Calu3 (cell line): Measurements from ENCODE around the gene TSPAN17. TPM values are rescaled to one million over a fixed set of nuclear protein-coding genes. Genes with fewer than 3 reads are reported as not detected.

Source experiments
- BruUV-seq: library from RNA; stranded (reverse); fragments of 400-500 nt; replicated peaks from 2 replicates; lab custom pipeline; 2021; lab: Mats Ljungman, UMichigan
- CTCF ChIA-PET: fragments of 300-600 bp; sonication (Branson Sonifier 250); formaldehyde crosslinking; loops from one replicate; lab custom pipeline; 2022; ENCODE audit warnings: antibody characterized with exemption; lab: Charles Lee
- DNase-seq: peaks from one replicate; pipeline ENCODE4 v3.0.0; 2022
- H3K27ac Mint-ChIP-seq: one replicate; pipeline ENCODE4 v1.8.0; 2022; ENCODE audit warnings: mixed read lengths; ENCODE audit not compliant: unreplicated experiment
- H3K27me3 Mint-ChIP-seq: one replicate; pipeline ENCODE4 v1.8.0; 2022; ENCODE audit warnings: mixed read lengths; ENCODE audit not compliant: unreplicated experiment
- H3K36me3 Mint-ChIP-seq: one replicate; pipeline ENCODE4 v1.8.0; 2022; ENCODE audit warnings: mild to moderate bottlenecking, moderate library complexity, mixed read lengths; ENCODE audit not compliant: insufficient read depth, unreplicated experiment
- H3K4me1 Mint-ChIP-seq: one replicate; pipeline ENCODE4 v1.8.0; 2022; ENCODE audit warnings: mild to moderate bottlenecking, low read depth, mixed read lengths; ENCODE audit not compliant: unreplicated experiment
- H3K4me3 Mint-ChIP-seq: one replicate; pipeline ENCODE4 v1.8.0; 2022; ENCODE audit warnings: mild to moderate bottlenecking, low read depth, moderate library complexity, mixed read lengths; ENCODE audit not compliant: unreplicated experiment
- H3K9me3 Mint-ChIP-seq: one replicate; pipeline ENCODE4 v1.8.0; 2022; ENCODE audit warnings: low read depth, mixed read lengths; ENCODE audit not compliant: unreplicated experiment
- CTCF ChIP-seq: fragments of 200-600 bp; IDR thresholded peaks from one replicate; pipeline ENCODE4 v1.8.0; 2022; ENCODE audit warnings: antibody characterized with exemption; ENCODE audit not compliant: unreplicated experiment
- intact Hi-C: fragments of 100-400 bp; cut with micrococcal nuclease; formaldehyde crosslinking; loops from one replicate; pipeline ENCODE4 v1.10.0; 2022; ENCODE audit not compliant: unreplicated experiment
- total RNA-seq: library from RNA; stranded (reverse); gene quantifications from 2 replicates; pipeline ENCODE4 v1.2.3, GENCODE V29; 2022

TSPAN17 gene
- total RNA-seq, 1 experiment from 2014 or later: 67.7 TPM

- BruUV-seq: no TSS peak
- Mint-ChIP-seq H3K4me1 (peaks cover 40% of the 10 kb centered on the region), H3K4me3 (peak within 1 kb of the TSS; percentile 27), H3K27me3 (peaks cover 92% of the 10 kb centered on the region), H3K27ac (no peak within 1 kb of the TSS), H3K36me3 (no peaks in the 10 kb centered on the region), H3K9me3 (peaks cover 2% of the 10 kb centered on the region)
- DNase-seq: peak; percentile 46
- intact Hi-C loops: no loop called here
- no peak for TF ChIP-seq CTCF
- CTCF ChIA-PET: interaction anchor here (0.9 to 1.7 kb wide), 3 partner anchors 8 to 92 kb away, joined by 3 to 4 read pairs (median 3); partner anchors contain the start of genes RNF44 and TSPAN17
Measured at GRCh38 chr5:176629853-176630680, 17.2 kb upstream of the TSPAN17 start, which contains the start of the genes EIF4E1B and SNCB. Gene EIF4E1B (plus strand): TSS chr5:176630675. CDS start chr5:176642788, 12,113 bp downstream. Gene SNCB (minus strand): TSS chr5:176630534. CDS start chr5:176629654, 880 bp downstream.

- BruUV-seq: no TSS peak
- H3K9me3 Mint-ChIP-seq: peaks cover 2% of the 10 kb centered on the region
- H3K27me3 Mint-ChIP-seq: peaks cover 92% of the 10 kb centered on the region
- no peak for TF ChIP-seq CTCF
- no peak for DNase-seq
- H3K36me3 Mint-ChIP-seq: no peaks in the 10 kb centered on the region
- peak overlapping the region; percentile 27 for H3K4me3 Mint-ChIP-seq
- intact Hi-C loops: no loop called here
- peaks cover 37% of the 10 kb centered on the region for H3K4me1 Mint-ChIP-seq
- CTCF ChIA-PET: interaction anchor here (0.9 to 1.7 kb wide), 3 partner anchors 9 to 93 kb away, joined by 3 to 4 read pairs (median 3); partner anchors contain the start of genes RNF44 and TSPAN17
- no peak overlapping the region for H3K27ac Mint-ChIP-seq
Measured at GRCh38 chr5:176630681-176631222, 16.5 kb upstream of the TSPAN17 start.

GRCh38 chr5:176631383-176632200 lies 15.7 kb upstream of the TSPAN17 start:
- no TSS peak for BruUV-seq
- CTCF ChIA-PET: no interaction called here
- no peak for DNase-seq
- H3K27ac Mint-ChIP-seq: no peak overlapping the region
- peaks cover 29% of the 10 kb centered on the region for H3K4me1 Mint-ChIP-seq
- intact Hi-C loops: no loop called here
- peaks cover 92% of the 10 kb centered on the region for H3K27me3 Mint-ChIP-seq
- H3K9me3 Mint-ChIP-seq: peaks cover 2% of the 10 kb centered on the region
- TF ChIP-seq CTCF: no peak
- H3K4me3 Mint-ChIP-seq: no peak overlapping the region
- H3K36me3 Mint-ChIP-seq: no peaks in the 10 kb centered on the region

- CTCF ChIA-PET: interaction anchor here (0.5 kb wide), 1 partner anchor 201 kb away, joined by 5 read pairs; no protein-coding TSS in a partner anchor
- H3K4me1 Mint-ChIP-seq: peaks cover 18% of the 10 kb centered on the region
- DNase-seq: no peak
- H3K4me3 Mint-ChIP-seq: no peak overlapping the region
- H3K27ac Mint-ChIP-seq: no peak overlapping the region
- peaks cover 92% of the 10 kb centered on the region for H3K27me3 Mint-ChIP-seq
- H3K9me3 Mint-ChIP-seq: peaks cover 2% of the 10 kb centered on the region
- BruUV-seq: no TSS peak
- no peak for TF ChIP-seq CTCF
- no peaks in the 10 kb centered on the region for H3K36me3 Mint-ChIP-seq
- intact Hi-C loops: no loop called here
Measured at GRCh38 chr5:176632745-176633144, 14.5 kb upstream of the TSPAN17 start.
